ENCODE measurements around the gene CACNA2D3.
"Not testable (repeated sequence)": the region's sequence is repeated elsewhere in the genome, so short reads cannot be mapped to it uniquely, and the experiment has no call there.

CACNA2D3 gene

GRCh38 chr3:54631516-54632325 lies 509.4 kb downstream of the CACNA2D3 start:
- DNase-seq (ENCODE audit: low read depth in 2 of 2): no peak

GRCh38 chr3:54632326-54632665 lies 509.9 kb downstream of the CACNA2D3 start:
- no peak for DNase-seq (ENCODE audit: low read depth in 2 of 2)

- no peak for DNase-seq (ENCODE audit: low read depth in 2 of 2)
Measured at GRCh38 chr3:54632834-54633233, 510.5 kb downstream of the CACNA2D3 start.

- no peak for DNase-seq (ENCODE audit: low read depth in 2 of 2)
Measured at GRCh38 chr3:54633444-54634121, 511.2 kb downstream of the CACNA2D3 start.

- no peak for DNase-seq (ENCODE audit: low read depth in 2 of 2)
Measured at GRCh38 chr3:54634122-54634469, 511.7 kb downstream of the CACNA2D3 start.

- not testable (repeated sequence) for DNase-seq (ENCODE audit: low read depth in 2 of 2)
Measured at GRCh38 chr3:54639790-54640372, 517.5 kb downstream of the CACNA2D3 start.

- DNase-seq (ENCODE audit: low read depth in 2 of 2): no peak
Measured at GRCh38 chr3:54641226-54642014, 519.1 kb downstream of the CACNA2D3 start.

- DNase-seq (ENCODE audit: low read depth in 2 of 2): no peak
Measured at GRCh38 chr3:54642147-54642546, 519.8 kb downstream of the CACNA2D3 start.

GRCh38 chr3:54647721-54648120 lies 525.4 kb downstream of the CACNA2D3 start:
- DNase-seq (ENCODE audit: low read depth in 2 of 2): no peak

- no peak for DNase-seq (ENCODE audit: low read depth in 2 of 2)
Measured at GRCh38 chr3:54649551-54649950, 527.2 kb downstream of the CACNA2D3 start.

GRCh38 chr3:54653456-54654195 lies 531.3 kb downstream of the CACNA2D3 start:
- no peak for DNase-seq (ENCODE audit: low read depth in 2 of 2)

- no peak for DNase-seq (ENCODE audit: low read depth in 2 of 2)
Measured at GRCh38 chr3:54654776-54655175, 532.4 kb downstream of the CACNA2D3 start.

- DNase-seq (ENCODE audit: low read depth in 2 of 2): no peak
Measured at GRCh38 chr3:54659347-54659746, 537.0 kb downstream of the CACNA2D3 start.

GRCh38 chr3:54660714-54661132 lies 538.4 kb downstream of the CACNA2D3 start:
- no peak for DNase-seq (ENCODE audit: low read depth in 2 of 2)

GRCh38 chr3:54661151-54661550 lies 538.8 kb downstream of the CACNA2D3 start:
- no peak for DNase-seq (ENCODE audit: low read depth in 2 of 2)

- no peak for DNase-seq (ENCODE audit: low read depth in 2 of 2)
Measured at GRCh38 chr3:54663501-54664011, 541.2 kb downstream of the CACNA2D3 start.

- DNase-seq (ENCODE audit: low read depth in 2 of 2): no peak
Measured at GRCh38 chr3:54665016-54665600, 542.8 kb downstream of the CACNA2D3 start.

GRCh38 chr3:54668236-54668635 lies 545.9 kb downstream of the CACNA2D3 start:
- DNase-seq (ENCODE audit: low read depth in 2 of 2): no peak

GRCh38 chr3:54670201-54671000 lies 548.0 kb downstream of the CACNA2D3 start:
- DNase-seq (ENCODE audit: low read depth in 2 of 2): no peak

- no peak for DNase-seq (ENCODE audit: low read depth in 2 of 2)
Measured at GRCh38 chr3:54671511-54671910, 549.2 kb downstream of the CACNA2D3 start.

All from stimulated activated CD4-positive, alpha-beta T cell treated with anti-CD3 and anti-CD28 coated beads, Interleukin-1b, Interleukin-23, amount 100 ng/mL, for 4 hours (primary cell).